ENCODE results near the gene FAAP20. TPM values are rescaled to one million over a fixed set of nuclear protein-coding genes. Genes with fewer than 3 reads are reported as not detected.

Gene FAAP20
- total and polyA plus RNA-seq, 4 donors = 5.6 to 31.5 (median 15.7) TPM

GRCh38 chr1:2151911-2152310, 42.7 kb downstream of the FAAP20 start:
- Histone ChIP-seq H3K36me3 (ENCODE audit: control insufficient read depth in 4 of 4, insufficient read depth in 3 of 4, low read depth in 1 of 4, low read length in 3 of 4) (peaks cover 3 to 33% (median 7%) of the 10 kb centered on the region in 4 donors), H3K27me3 (ENCODE audit: control insufficient read depth in 4 of 4, insufficient read depth in 4 of 4, low read length in 3 of 4) (no peaks in the 10 kb centered on the region), H3K9ac (ENCODE audit: low read depth in 1 of 2, low read length in 2 of 2) (no peak overlapping the region), H3K4me3 (ENCODE audit: low read depth in 1 of 3, low read length in 3 of 3) (no peak overlapping the region), H3K9me3 (ENCODE audit: control insufficient read depth in 4 of 4, low read length in 3 of 4) (no peaks in the 10 kb centered on the region), H3K27ac (ENCODE audit: low read depth in 1 of 2, low read length in 2 of 2) (peak overlapping the region in 1 of 2 donors; percentile 34), H3K4me1 (ENCODE audit: control insufficient read depth in 4 of 4, insufficient read depth in 4 of 4, low read length in 3 of 4) (no peaks in the 10 kb centered on the region)
- WGBS = 84% methylated on average over 6 of the region's 6 CpGs
- no peak for TF ChIP-seq JUND (IDR thresholded peaks at IDR 0.05)
- TF ChIP-seq SP1 (IDR thresholded peaks at IDR 0.05) = no peak
- no peak for TF ChIP-seq HNF4G (IDR thresholded peaks at IDR 0.05)
- no peak for TF ChIP-seq REST (IDR thresholded peaks at IDR 0.05)
- TF ChIP-seq FOXA1 (IDR thresholded peaks at IDR 0.05) = no peak
- no peak for TF ChIP-seq ATF3 (IDR thresholded peaks at IDR 0.05)
- TF ChIP-seq TAF1 (conservative IDR thresholded peaks at IDR 0.05) = no peak
- no peak for TF ChIP-seq MAX (IDR thresholded peaks at IDR 0.05)
- TF ChIP-seq CTCF (IDR thresholded peaks at IDR 0.05; ENCODE audit: low read depth, low read length, missing input control) = no peak
- no peak for TF ChIP-seq ZBTB33 (IDR thresholded peaks at IDR 0.05)
- TF ChIP-seq RAD21 (IDR thresholded peaks at IDR 0.05) = no peak
- no peak for TF ChIP-seq EGR1 (IDR thresholded peaks at IDR 0.05; ENCODE audit: low read depth in 2 of 2)
- TF ChIP-seq FOXA2 (IDR thresholded peaks at IDR 0.05) = no peak
- no peak for TF ChIP-seq HNF4A (conservative IDR thresholded peaks at IDR 0.05)
- TF ChIP-seq GABPA (IDR thresholded peaks at IDR 0.05 in 1 of 2, conservative IDR thresholded peaks at IDR 0.05 in 1 of 2) = no peak
- TF ChIP-seq YY1 (IDR thresholded peaks at IDR 0.05) = no peak
- TF ChIP-seq NR2F2 (IDR thresholded peaks at IDR 0.05) = no peak
- TF ChIP-seq RXRA (IDR thresholded peaks at IDR 0.05) = no peak
- DNase-seq (ENCODE audit: low spot score) = no peak
